ENCODE results near the gene ABHD16B.

ABHD16B gene

GRCh38 chr20:63861365-63861934 lies at the start of gene ABHD16B:
ABHD16B (plus strand) TSS chr20:63861498; CDS start chr20:63861541, 43 bp downstream.
- H3K4me3 ChIP-seq (ENCODE audit: low read depth, low read length): no peak within 1 kb of the TSS

DNA sequence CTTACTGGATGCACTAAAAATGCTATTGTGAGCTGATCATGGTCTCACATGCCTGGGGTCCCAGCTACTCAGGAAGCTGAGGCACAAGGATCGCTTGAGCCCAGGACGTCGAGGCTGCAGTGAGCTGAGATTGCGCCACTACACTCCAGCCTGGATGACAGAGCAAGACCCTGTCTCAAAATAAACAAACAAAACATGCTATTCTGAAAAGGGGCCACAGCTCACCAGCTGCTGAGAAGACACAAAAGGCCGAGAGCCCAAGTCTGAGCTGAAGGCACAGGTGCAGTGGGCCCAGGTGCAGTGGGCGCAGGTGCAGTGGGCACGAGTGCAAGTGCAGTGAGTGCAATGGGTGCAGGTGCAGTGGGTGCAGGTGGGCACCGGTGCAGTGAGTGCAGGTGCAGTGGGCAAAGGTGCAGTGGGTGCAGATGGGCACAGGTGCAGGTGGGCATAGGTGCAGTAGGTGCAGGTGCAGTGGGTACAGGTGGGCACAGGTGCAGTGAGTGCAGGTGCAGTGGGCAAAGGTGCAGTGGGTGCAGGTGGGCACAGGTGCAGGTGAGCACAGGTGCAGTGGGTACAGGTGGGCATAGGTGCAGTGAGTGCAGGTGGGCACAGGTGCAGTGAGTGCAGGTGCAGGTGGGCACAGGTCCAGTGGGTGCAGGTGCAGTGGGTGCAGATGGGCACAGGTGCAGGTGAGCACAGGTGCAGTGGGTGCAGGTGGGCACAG lies 46.2 kb upstream of the ABHD16B start:
- TF ChIP-seq, protein P1, sequence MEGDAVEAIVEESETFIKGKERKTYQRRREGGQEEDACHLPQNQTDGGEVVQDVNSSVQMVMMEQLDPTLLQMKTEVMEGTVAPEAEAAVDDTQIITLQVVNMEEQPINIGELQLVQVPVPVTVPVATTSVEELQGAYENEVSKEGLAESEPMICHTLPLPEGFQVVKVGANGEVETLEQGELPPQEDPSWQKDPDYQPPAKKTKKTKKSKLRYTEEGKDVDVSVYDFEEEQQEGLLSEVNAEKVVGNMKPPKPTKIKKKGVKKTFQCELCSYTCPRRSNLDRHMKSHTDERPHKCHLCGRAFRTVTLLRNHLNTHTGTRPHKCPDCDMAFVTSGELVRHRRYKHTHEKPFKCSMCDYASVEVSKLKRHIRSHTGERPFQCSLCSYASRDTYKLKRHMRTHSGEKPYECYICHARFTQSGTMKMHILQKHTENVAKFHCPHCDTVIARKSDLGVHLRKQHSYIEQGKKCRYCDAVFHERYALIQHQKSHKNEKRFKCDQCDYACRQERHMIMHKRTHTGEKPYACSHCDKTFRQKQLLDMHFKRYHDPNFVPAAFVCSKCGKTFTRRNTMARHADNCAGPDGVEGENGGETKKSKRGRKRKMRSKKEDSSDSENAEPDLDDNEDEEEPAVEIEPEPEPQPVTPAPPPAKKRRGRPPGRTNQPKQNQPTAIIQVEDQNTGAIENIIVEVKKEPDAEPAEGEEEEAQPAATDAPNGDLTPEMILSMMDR (IDR thresholded peaks at IDR 0.05; ENCODE audit: low read depth, low read length): no peak
- H3K4me3 ChIP-seq (ENCODE audit: low read depth, low read length): no peak overlapping the region

More at GRCh38 chr20:63861365-63861934, at the start of gene ABHD16B:
- TF ChIP-seq, protein P1 (IDR thresholded peaks at IDR 0.05; ENCODE audit: low read depth, low read length): no peak

- TF ChIP-seq, protein P1 (IDR thresholded peaks at IDR 0.05; ENCODE audit: low read depth, low read length): no peak
- no peak overlapping the region for H3K4me3 ChIP-seq (ENCODE audit: low read depth, low read length)
Measured at GRCh38 chr20:63815615-63816253, 45.6 kb upstream of the ABHD16B start.

DNA sequence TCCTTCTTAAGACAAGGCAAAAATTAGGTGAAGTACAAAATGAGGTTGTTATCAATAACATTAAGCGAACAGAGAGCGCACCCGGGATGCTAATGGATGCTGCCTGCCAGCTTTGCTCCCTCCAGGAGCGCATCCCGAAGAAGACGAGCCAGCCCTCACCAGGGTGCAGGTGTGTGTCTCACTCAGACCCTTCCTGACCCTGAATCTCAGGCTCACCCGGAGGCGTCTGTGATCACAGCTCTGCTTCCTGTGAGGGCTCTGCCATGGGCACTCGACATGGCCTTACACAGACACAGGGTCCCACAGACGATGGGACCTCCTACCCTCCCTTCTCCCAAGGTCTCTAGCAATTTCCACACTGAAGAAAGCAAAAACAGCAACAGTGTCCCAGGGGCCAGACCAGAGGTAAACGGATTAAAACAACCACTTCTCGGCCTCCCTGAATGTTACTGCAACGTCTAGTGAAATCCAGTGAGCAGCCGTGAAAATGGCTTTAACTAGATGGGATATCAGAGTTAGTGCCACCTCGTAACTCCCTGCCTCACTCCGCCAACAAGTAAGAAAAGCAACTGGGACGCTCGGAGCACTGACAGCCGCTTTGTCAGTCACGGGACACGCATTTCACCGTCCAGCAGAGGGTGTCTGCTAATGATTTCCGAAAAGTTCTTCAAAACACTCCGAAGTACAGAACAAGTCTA lies 41.9 kb upstream of the ABHD16B start:
- TF ChIP-seq, protein P1 (IDR thresholded peaks at IDR 0.05; ENCODE audit: low read depth, low read length): peak; percentile 36
- no peak overlapping the region for H3K4me3 ChIP-seq (ENCODE audit: low read depth, low read length)

GRCh38 chr20:63821811-63822210 lies 39.5 kb upstream of the ABHD16B start:
- H3K4me3 ChIP-seq (ENCODE audit: low read depth, low read length): no peak overlapping the region
- TF ChIP-seq, protein P1 (IDR thresholded peaks at IDR 0.05; ENCODE audit: low read depth, low read length): no peak

DNA sequence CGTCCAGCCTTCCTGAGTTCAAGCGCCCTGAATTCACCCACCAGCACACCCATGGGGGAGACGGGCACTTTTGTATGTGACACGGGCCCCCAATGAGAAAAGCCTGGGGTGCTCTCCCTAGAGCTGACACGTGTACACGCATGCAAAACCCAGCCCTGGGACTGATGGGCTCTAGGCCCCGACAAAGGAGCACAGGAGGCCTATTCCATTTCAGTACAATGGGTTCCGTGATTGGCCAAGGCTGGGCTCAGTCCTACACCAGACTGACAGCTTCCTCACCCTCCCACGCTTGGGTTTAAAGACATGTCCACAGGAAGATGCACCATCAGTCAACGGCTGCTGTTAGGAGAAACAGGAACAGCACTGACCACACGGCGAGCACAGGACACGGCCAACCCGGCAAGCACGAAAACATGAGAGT lies 39.0 kb upstream of the ABHD16B start:
- TF ChIP-seq, protein P1 (IDR thresholded peaks at IDR 0.05; ENCODE audit: low read depth, low read length): no peak
- no peak overlapping the region for H3K4me3 ChIP-seq (ENCODE audit: low read depth, low read length)

All from WI38 (cell line).